H9 (cell line): ENCODE data around the gene ATE1. TPM values are rescaled to one million over a fixed set of nuclear protein-coding genes. Genes with fewer than 3 reads are reported as not detected.

ENCODE experiments used
- DNase-seq: peaks from one replicate; pipeline ENCODE4 v3.0.0-alpha.2; 2017
- H2AFZ ChIP-seq: one replicate; pipeline ENCODE4 v1.6.1; 2013; ENCODE audit warnings: mild to moderate bottlenecking, low read length, control low read depth, moderate library complexity
- H2AK5ac ChIP-seq: 2 replicates; pipeline ENCODE4 v1.6.1; 2013; ENCODE audit warnings: low read length, control low read depth, mixed read lengths; ENCODE audit not compliant: insufficient read length
- H2BK120ac ChIP-seq: one replicate; pipeline ENCODE4 v1.6.1; 2013; ENCODE audit warnings: low read depth, mild to moderate bottlenecking, low read length, control low read depth, inconsistent platforms; ENCODE audit not compliant: poor library complexity, severe bottlenecking
- H2BK12ac ChIP-seq: 2 replicates; pipeline ENCODE4 v1.6.1; 2013; ENCODE audit warnings: low read length, control low read depth, mixed read lengths, low read depth; ENCODE audit not compliant: insufficient read length
- H2BK15ac ChIP-seq: 2 replicates; pipeline ENCODE4 v1.6.1; 2013; ENCODE audit warnings: low read depth, low read length, control low read depth
- H2BK20ac ChIP-seq: one replicate; pipeline ENCODE4 v1.6.1; 2013; ENCODE audit warnings: low read depth, mild to moderate bottlenecking, low read length, control low read depth, inconsistent platforms; ENCODE audit not compliant: poor library complexity, severe bottlenecking
- H2BK5ac ChIP-seq: 2 replicates; pipeline ENCODE4 v1.6.1; 2013; ENCODE audit warnings: low read length, control low read depth, mixed read lengths; ENCODE audit not compliant: insufficient read length
- H3K14ac ChIP-seq: 2 replicates; pipeline ENCODE4 v1.6.1; 2013; ENCODE audit warnings: low read length, control low read depth; ENCODE audit not compliant: insufficient read depth
- H3K18ac ChIP-seq: 2 replicates; pipeline ENCODE4 v1.6.1; 2013; ENCODE audit warnings: low read depth, mild to moderate bottlenecking, mixed read lengths, low read length, control low read depth; ENCODE audit not compliant: insufficient read length
- H3K23ac ChIP-seq: 2 replicates; pipeline ENCODE4 v1.6.1; 2013; ENCODE audit warnings: low read length, control low read depth, mixed read lengths, low read depth; ENCODE audit not compliant: insufficient read length
- H3K23me2 ChIP-seq: 2 replicates; pipeline ENCODE4 v1.6.1; 2013; ENCODE audit warnings: low read depth, mild to moderate bottlenecking, mixed read lengths, low read length, control low read depth; ENCODE audit not compliant: insufficient read length, poor library complexity, severe bottlenecking
- H3K27ac ChIP-seq: 2 replicates; pipeline ENCODE4 v1.5.1; 2013; ENCODE audit warnings: low read length, control low read depth, mixed read lengths, low read depth; ENCODE audit not compliant: insufficient read length
- H3K27me3 ChIP-seq: 2 replicates; pipeline ENCODE4 v1.6.1; 2013; ENCODE audit warnings: low read length, control low read depth, inconsistent platforms; ENCODE audit not compliant: insufficient read depth
- H3K4ac ChIP-seq: 2 replicates; pipeline ENCODE4 v1.6.1; 2013; ENCODE audit warnings: low read depth, mild to moderate bottlenecking, control low read depth, inconsistent platforms, low read length, moderate library complexity
- H3K4me1 ChIP-seq: 2 replicates; pipeline ENCODE4 v1.6.1; 2013; ENCODE audit warnings: low read length, control low read depth, inconsistent platforms; ENCODE audit not compliant: insufficient read depth
- H3K4me2 ChIP-seq: 2 replicates; pipeline ENCODE4 v1.6.1; 2013; ENCODE audit warnings: low read length, control low read depth, mixed read lengths; ENCODE audit not compliant: insufficient read length, insufficient read depth
- H3K56ac ChIP-seq: 2 replicates; pipeline ENCODE4 v1.6.1; 2013; ENCODE audit warnings: low read depth, mild to moderate bottlenecking, mixed read lengths, low read length, control low read depth; ENCODE audit not compliant: insufficient read length
- H3K79me1 ChIP-seq: 2 replicates; pipeline ENCODE4 v1.6.1; 2013; ENCODE audit warnings: low read depth, mild to moderate bottlenecking, moderate library complexity, low read length, control low read depth, inconsistent platforms; ENCODE audit not compliant: insufficient read depth, poor library complexity, severe bottlenecking
- H3K79me2 ChIP-seq: 2 replicates; pipeline ENCODE4 v1.6.1; 2013; ENCODE audit warnings: low read length, control low read depth, inconsistent platforms; ENCODE audit not compliant: insufficient read depth
- H3K9ac ChIP-seq: 2 replicates; pipeline ENCODE4 v1.6.1; 2013; ENCODE audit warnings: low read length, control low read depth, mixed read lengths; ENCODE audit not compliant: insufficient read length; ENCODE audit errors: extremely low read depth
- H3K9me3 ChIP-seq: one replicate; pipeline ENCODE4 v1.6.1; 2013; ENCODE audit warnings: low read depth, low read length, inconsistent platforms; ENCODE audit not compliant: control insufficient read depth
- H3T11ph ChIP-seq: one replicate; pipeline ENCODE4 v1.6.1; 2013; ENCODE audit warnings: mild to moderate bottlenecking, low read length, control low read depth, inconsistent platforms
- H4K20me1 ChIP-seq: one replicate; pipeline ENCODE4 v1.6.1; 2013; ENCODE audit not compliant: control insufficient read depth, insufficient read length, insufficient read depth
- H4K5ac ChIP-seq: 2 replicates; pipeline ENCODE4 v1.6.1; 2013; ENCODE audit warnings: low read depth, mild to moderate bottlenecking, mixed read lengths, low read length, control low read depth; ENCODE audit not compliant: insufficient read length
- H4K8ac ChIP-seq: replicated peaks from 2 replicates; pipeline ENCODE4 v1.6.1; 2013; ENCODE audit warnings: low read length, control low read depth, mixed read lengths, low read depth; ENCODE audit not compliant: insufficient read length
- H4K91ac ChIP-seq: 2 replicates; pipeline ENCODE4 v1.6.1; 2013; ENCODE audit warnings: low read depth, mild to moderate bottlenecking, moderate library complexity, mixed read lengths, low read length, control low read depth; ENCODE audit not compliant: insufficient read length
- H3K27ac Mint-ChIP-seq, 3 experiments: 2 replicates in 2 of 3; 3 replicates in 1 of 3; pipeline ENCODE4 v1.8.0; 2020 to 2021; ENCODE audit warnings: mixed read lengths in 3 of 3, mild to moderate bottlenecking in 1 of 3, moderate library complexity in 1 of 3
- H3K27me3 Mint-ChIP-seq: 2 replicates; pipeline ENCODE4 v1.8.0; 2021; ENCODE audit warnings: low read depth, mild to moderate bottlenecking, moderate library complexity, mixed read lengths
- H3K36me3 Mint-ChIP-seq, 3 experiments: 2 replicates in 2 of 3; 3 replicates in 1 of 3; pipeline ENCODE4 v1.8.0; 2020 to 2021; ENCODE audit warnings: low read depth in 3 of 3, mixed read lengths in 3 of 3; ENCODE audit not compliant: insufficient read depth in 1 of 3
- H3K4me1 Mint-ChIP-seq, 2 experiments: 2 replicates each; pipeline ENCODE4 v1.8.0; 2020; ENCODE audit warnings: mixed read lengths in 2 of 2
- H3K4me3 Mint-ChIP-seq, 2 experiments: 2 replicates in 1 of 2; 3 replicates in 1 of 2; pipeline ENCODE4 v1.8.0; 2020 to 2021; ENCODE audit warnings: mild to moderate bottlenecking in 2 of 2, mixed read lengths in 2 of 2, moderate library complexity in 1 of 2
- H3K9me3 Mint-ChIP-seq, 2 experiments: 2 replicates in 1 of 2; 3 replicates in 1 of 2; pipeline ENCODE4 v1.8.0; 2020; ENCODE audit warnings: mild to moderate bottlenecking in 2 of 2, mixed read lengths in 2 of 2, moderate library complexity in 1 of 2
- WGBS: extraction: QIAGEN DNeasy Blood & Tissue Kit; methylation state at CpG from one replicate; pipeline ENCODE4 v1.1.7; 2013; ENCODE audit warnings: missing lambda C conversion rate, low lambda C conversion rate, mixed read lengths; ENCODE audit not compliant: insufficient read length; ENCODE audit errors: extremely low coverage; 5-methylcytosine and 5-hydroxymethylcytosine counted together
- total RNA-seq: library from RNA; stranded (reverse); gene quantifications from 2 replicates; pipeline ENCODE4 v1.2.1, GENCODE V29; 2021
- TF ChIP-seq, protein P1 (sequence below): fragments of 200-600 bp; sonication (generic); conservative IDR thresholded peaks from 3 replicates; pipeline ENCODE4 v1.8.0; 2021; ENCODE audit warnings: antibody characterized with exemption, mild to moderate bottlenecking

Gene ATE1
- total RNA-seq, 1 experiment from 2014 or later: 29.0 TPM

DNA sequence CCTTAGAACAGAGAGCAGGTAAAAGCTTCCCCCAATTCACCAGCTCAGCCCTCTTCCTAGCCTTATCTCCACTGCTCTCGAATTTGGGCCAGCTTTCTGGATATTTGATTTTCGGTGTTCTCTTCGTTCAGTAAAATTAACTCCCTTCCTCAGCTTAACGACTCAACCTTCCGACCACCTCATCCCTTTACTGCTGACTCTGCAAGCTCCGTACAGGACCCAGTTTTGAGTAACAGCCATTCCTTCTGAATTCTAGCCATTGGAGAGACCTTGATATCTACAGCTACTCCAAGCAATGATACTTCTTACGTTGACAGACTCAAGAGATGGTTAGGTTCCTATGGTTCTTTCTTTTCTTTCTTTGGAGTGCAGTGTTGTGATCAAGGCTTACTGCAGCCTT is 65.8 kb downstream of the ATE1 start:
- H3K79me1 ChIP-seq: no peaks in the 10 kb centered on the region
- H3K27me3 Mint-ChIP-seq: no peaks in the 10 kb centered on the region
- H2BK120ac ChIP-seq: no peak overlapping the region
- H2BK15ac ChIP-seq: no peak overlapping the region
- H2AK5ac ChIP-seq: no peak overlapping the region
- H3K9ac ChIP-seq: no peak overlapping the region
- no peaks in the 10 kb centered on the region for H3K9me3 ChIP-seq
- H3K4me2 ChIP-seq: no peak overlapping the region
- H4K20me1 ChIP-seq: no peaks in the 10 kb centered on the region
- H3T11ph ChIP-seq: no peak overlapping the region
- H3K18ac ChIP-seq: no peak overlapping the region
- no peak overlapping the region for H2BK12ac ChIP-seq
- no peaks in the 10 kb centered on the region for H3K4me1 ChIP-seq
- 0 out of 4 replicates have a peak, but pooled peaks cover 0 to 3% of the 10 kb centered on the region in 2 experiments for H3K4me1 Mint-ChIP-seq
- WGBS: no CpG with 5 or more reads among the region's 7 CpGs
- no peak overlapping the region for H4K5ac ChIP-seq
- no peak overlapping the region for H2AFZ ChIP-seq
- no peaks in the 10 kb centered on the region for H3K79me2 ChIP-seq
- peaks cover 5 to 7% of the 10 kb centered on the region in 2 experiments; a peak in 3 of 5 replicates for H3K9me3 Mint-ChIP-seq
- H3K4ac ChIP-seq: no peak overlapping the region
- no peaks in the 10 kb centered on the region for H3K27me3 ChIP-seq
- no peak overlapping the region for H4K8ac ChIP-seq
- H3K27ac Mint-ChIP-seq: peak overlapping the region in 2 of 3 experiments; percentile 27; a peak in 3 of 7 replicates
- no peak overlapping the region for H3K56ac ChIP-seq
- no peak overlapping the region for H3K23ac ChIP-seq
- H3K14ac ChIP-seq: no peak overlapping the region
- no peak overlapping the region for H3K27ac ChIP-seq
- peaks cover 23 to 34% (median 34%) of the 10 kb centered on the region in 3 experiments for H3K36me3 Mint-ChIP-seq
- H2BK5ac ChIP-seq: no peak overlapping the region
- TF ChIP-seq, protein P1, sequence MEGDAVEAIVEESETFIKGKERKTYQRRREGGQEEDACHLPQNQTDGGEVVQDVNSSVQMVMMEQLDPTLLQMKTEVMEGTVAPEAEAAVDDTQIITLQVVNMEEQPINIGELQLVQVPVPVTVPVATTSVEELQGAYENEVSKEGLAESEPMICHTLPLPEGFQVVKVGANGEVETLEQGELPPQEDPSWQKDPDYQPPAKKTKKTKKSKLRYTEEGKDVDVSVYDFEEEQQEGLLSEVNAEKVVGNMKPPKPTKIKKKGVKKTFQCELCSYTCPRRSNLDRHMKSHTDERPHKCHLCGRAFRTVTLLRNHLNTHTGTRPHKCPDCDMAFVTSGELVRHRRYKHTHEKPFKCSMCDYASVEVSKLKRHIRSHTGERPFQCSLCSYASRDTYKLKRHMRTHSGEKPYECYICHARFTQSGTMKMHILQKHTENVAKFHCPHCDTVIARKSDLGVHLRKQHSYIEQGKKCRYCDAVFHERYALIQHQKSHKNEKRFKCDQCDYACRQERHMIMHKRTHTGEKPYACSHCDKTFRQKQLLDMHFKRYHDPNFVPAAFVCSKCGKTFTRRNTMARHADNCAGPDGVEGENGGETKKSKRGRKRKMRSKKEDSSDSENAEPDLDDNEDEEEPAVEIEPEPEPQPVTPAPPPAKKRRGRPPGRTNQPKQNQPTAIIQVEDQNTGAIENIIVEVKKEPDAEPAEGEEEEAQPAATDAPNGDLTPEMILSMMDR: no peak
- H2BK20ac ChIP-seq: no peak overlapping the region
- no peak overlapping the region for H4K91ac ChIP-seq
- H3K23me2 ChIP-seq: no peaks in the 10 kb centered on the region
- no peak for DNase-seq
- H3K4me3 Mint-ChIP-seq: no peak overlapping the region
